ENCODE results near the gene PYDC2.

The PYDC2 gene

DNA sequence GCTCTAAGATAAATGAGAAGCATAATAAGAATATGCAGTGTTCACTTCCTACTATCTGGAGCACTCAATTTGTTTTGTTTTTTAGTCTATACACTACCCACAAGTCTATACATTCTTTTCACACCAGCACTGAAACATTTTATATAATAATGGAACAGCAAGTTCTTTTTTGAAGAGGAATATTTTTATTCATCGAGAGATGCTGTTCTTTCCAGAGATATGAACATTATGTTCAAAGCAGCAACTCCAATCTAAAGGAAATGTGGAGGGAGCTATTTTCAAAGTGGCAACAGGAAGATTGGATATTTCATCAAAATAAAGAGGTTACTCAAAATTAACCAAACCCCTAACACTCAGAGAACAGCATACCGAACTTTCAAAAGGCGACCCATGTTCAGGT is 16.4 kb upstream of the PYDC2 start:
- Histone ChIP-seq H3K79me2 (ENCODE audit: insufficient read depth, low read length) (no peaks in the 10 kb centered on the region), H3K9ac (ENCODE audit: low read length) (no peak overlapping the region), H2AFZ (ENCODE audit: low read depth, low read length, severe bottlenecking) (no peak overlapping the region), H3F3A (ENCODE audit: insufficient read depth) (no peaks in the 10 kb centered on the region), H3K27me3 (ENCODE audit: low read length) (no peaks in the 10 kb centered on the region), H3K27ac (ENCODE audit: low read depth, low read length) (no peak overlapping the region), H4K20me1 (ENCODE audit: low read depth, low read length) (no peaks in the 10 kb centered on the region), H3K9me3 (ENCODE audit: insufficient read depth, low read length) (no peaks in the 10 kb centered on the region), H3K9me2 (replicated peaks; ENCODE audit: insufficient read depth, low read length) (no peaks in the 10 kb centered on the region), H3K4me2 (ENCODE audit: low read depth, low read length, poor library complexity, severe bottlenecking) (no peak overlapping the region), H3K36me3 (ENCODE audit: low read length) (no peaks in the 10 kb centered on the region), H3K4me3 (ENCODE audit: insufficient read depth, low read length, poor library complexity, severe bottlenecking) (no peak overlapping the region)
- TF ChIP-seq, protein P1, sequence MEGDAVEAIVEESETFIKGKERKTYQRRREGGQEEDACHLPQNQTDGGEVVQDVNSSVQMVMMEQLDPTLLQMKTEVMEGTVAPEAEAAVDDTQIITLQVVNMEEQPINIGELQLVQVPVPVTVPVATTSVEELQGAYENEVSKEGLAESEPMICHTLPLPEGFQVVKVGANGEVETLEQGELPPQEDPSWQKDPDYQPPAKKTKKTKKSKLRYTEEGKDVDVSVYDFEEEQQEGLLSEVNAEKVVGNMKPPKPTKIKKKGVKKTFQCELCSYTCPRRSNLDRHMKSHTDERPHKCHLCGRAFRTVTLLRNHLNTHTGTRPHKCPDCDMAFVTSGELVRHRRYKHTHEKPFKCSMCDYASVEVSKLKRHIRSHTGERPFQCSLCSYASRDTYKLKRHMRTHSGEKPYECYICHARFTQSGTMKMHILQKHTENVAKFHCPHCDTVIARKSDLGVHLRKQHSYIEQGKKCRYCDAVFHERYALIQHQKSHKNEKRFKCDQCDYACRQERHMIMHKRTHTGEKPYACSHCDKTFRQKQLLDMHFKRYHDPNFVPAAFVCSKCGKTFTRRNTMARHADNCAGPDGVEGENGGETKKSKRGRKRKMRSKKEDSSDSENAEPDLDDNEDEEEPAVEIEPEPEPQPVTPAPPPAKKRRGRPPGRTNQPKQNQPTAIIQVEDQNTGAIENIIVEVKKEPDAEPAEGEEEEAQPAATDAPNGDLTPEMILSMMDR (IDR thresholded peaks at IDR 0.05; ENCODE audit: insufficient read depth, low read length, poor library complexity, severe bottlenecking): no peak
- TF ChIP-seq EZH2phosphoT487 (conservative IDR thresholded peaks at IDR 0.05; ENCODE audit: low read length): no peak

DNA sequence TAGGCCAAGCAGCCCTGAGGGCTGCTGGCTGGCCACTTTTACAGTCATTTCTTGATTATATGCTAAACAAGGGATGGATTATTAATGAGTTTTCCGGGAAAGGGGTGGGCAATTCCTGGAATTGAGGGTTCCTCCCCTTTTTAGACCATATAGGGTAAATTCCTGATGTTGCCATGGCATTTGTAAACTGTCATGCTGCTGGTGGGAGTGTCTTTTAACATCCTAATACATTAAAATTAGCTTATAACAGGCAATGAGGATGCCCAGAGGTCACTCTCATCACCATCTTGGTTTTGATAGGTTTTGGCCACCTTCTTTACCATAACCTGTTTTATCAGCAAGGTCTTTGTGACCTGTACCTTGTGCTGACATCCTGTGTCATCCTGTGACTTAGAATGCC is 11.7 kb upstream of the PYDC2 start:
- H3K9me2 ChIP-seq (replicated peaks; ENCODE audit: insufficient read depth, low read length): no peaks in the 10 kb centered on the region
- H2AFZ ChIP-seq (ENCODE audit: low read depth, low read length, severe bottlenecking): no peak overlapping the region
- no peaks in the 10 kb centered on the region for H3K27me3 ChIP-seq (ENCODE audit: low read length)
- no peak overlapping the region for H3K4me3 ChIP-seq (ENCODE audit: insufficient read depth, low read length, poor library complexity, severe bottlenecking)
- H3K27ac ChIP-seq (ENCODE audit: low read depth, low read length): no peak overlapping the region
- no peak overlapping the region for H3K4me2 ChIP-seq (ENCODE audit: low read depth, low read length, poor library complexity, severe bottlenecking)
- H3K79me2 ChIP-seq (ENCODE audit: insufficient read depth, low read length): no peaks in the 10 kb centered on the region
- H3F3A ChIP-seq (ENCODE audit: insufficient read depth): no peaks in the 10 kb centered on the region
- H3K9ac ChIP-seq (ENCODE audit: low read length): no peak overlapping the region
- H3K9me3 ChIP-seq (ENCODE audit: insufficient read depth, low read length): no peaks in the 10 kb centered on the region
- H3K36me3 ChIP-seq (ENCODE audit: low read length): no peaks in the 10 kb centered on the region
- H4K20me1 ChIP-seq (ENCODE audit: low read depth, low read length): no peaks in the 10 kb centered on the region
- TF ChIP-seq, protein P1 (IDR thresholded peaks at IDR 0.05; ENCODE audit: insufficient read depth, low read length, poor library complexity, severe bottlenecking): no peak
- TF ChIP-seq EZH2phosphoT487 (conservative IDR thresholded peaks at IDR 0.05; ENCODE audit: low read length): no peak

DNA sequence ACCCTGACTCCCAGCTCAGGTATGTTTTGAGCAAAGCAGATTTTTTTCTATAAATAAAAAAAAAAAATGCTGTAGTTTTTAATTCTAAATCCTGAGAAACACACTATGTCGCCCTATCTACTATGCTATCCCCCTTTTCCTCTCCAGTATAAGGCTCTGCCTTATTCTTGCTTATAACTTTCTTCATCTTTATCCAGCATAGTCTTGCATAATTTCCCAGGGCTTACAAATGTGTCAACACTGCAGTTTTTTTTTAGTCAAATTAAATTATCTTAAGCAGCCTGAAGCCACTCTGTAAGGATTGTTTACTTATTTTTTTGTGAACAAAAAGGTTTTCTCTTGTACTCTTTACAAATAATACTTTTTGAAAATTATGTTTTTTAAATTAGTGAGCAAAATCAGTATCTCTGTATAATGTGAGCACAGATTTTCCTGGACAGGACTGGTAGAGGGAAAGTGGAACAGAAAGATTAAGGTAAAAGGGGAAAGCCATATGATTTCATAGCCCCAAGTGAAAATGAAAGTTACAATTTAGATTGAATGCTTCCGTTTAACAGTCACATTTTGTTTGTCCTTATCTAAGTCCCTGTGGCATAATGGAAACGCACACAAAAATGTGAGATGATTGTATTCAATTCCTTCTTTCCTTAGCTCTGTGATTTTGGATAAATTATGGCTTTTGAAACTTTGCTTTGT is 5.6 kb upstream of the PYDC2 start:
- Histone ChIP-seq H3K9me2 (replicated peaks; ENCODE audit: insufficient read depth, low read length) (no peaks in the 10 kb centered on the region), H3K4me3 (ENCODE audit: insufficient read depth, low read length, poor library complexity, severe bottlenecking) (no peak overlapping the region), H3K36me3 (ENCODE audit: low read length) (no peaks in the 10 kb centered on the region), H2AFZ (ENCODE audit: low read depth, low read length, severe bottlenecking) (no peak overlapping the region), H3K9ac (ENCODE audit: low read length) (no peak overlapping the region), H3K27me3 (ENCODE audit: low read length) (no peaks in the 10 kb centered on the region), H3K4me2 (ENCODE audit: low read depth, low read length, poor library complexity, severe bottlenecking) (no peak overlapping the region), H3K9me3 (ENCODE audit: insufficient read depth, low read length) (no peaks in the 10 kb centered on the region), H3F3A (ENCODE audit: insufficient read depth) (no peaks in the 10 kb centered on the region), H4K20me1 (ENCODE audit: low read depth, low read length) (no peaks in the 10 kb centered on the region), H3K27ac (ENCODE audit: low read depth, low read length) (no peak overlapping the region), H3K79me2 (ENCODE audit: insufficient read depth, low read length) (no peaks in the 10 kb centered on the region)
- no peak for TF ChIP-seq EZH2phosphoT487 (conservative IDR thresholded peaks at IDR 0.05; ENCODE audit: low read length)
- TF ChIP-seq, protein P1 (IDR thresholded peaks at IDR 0.05; ENCODE audit: insufficient read depth, low read length, poor library complexity, severe bottlenecking): no peak

Measured in SU-DHL-6 (cell line).